GM19239 (cell line): ENCODE data around the gene CAMK1G.

Experiments
- DNase-seq: peaks from one replicate; pipeline ENCODE4 v3.0.0; 2011; ENCODE audit warnings: low spot score; ENCODE audit not compliant: insufficient read length
- FAIRE-seq: peaks from 2 replicates; lab custom pipeline; 2011; peaks lifted over from hg19 to GRCh38; lab: Jason Lieb, UNC

Gene CAMK1G

DNA sequence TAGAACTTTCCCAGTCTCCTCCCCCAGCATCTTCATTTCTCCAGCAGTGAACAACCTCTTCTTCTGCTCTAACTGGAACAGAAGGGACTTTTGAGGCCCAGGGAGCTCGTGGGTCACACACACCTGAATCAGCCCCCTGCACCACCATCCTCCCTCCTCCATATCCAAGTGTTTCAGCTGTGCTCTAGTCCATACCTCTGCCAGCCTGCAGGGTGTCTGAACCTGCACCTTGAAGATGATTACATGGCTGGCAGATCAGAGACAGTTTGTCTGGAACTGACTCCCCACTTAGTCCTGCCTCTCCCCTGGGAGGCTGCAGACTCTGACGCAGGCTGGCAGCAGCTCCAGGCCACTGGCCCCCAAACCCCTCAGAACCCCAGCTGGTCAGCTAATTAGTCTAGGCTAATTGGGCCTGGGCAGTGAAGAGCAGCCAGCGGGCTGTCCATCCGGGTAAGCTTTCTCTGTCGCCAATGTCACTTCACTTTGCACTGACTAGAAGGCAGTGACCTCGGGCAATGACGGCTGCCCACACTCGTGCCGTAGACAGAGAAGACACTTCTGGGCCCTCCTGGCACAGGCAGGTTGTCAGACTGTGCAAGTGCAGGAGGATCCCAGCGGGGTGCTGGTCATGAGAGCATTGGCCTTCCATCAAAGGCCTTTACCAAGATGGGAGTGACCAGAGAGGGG is 12.2 kb downstream of the CAMK1G start:
- no peak for FAIRE-seq
- no peak for DNase-seq

DNA sequence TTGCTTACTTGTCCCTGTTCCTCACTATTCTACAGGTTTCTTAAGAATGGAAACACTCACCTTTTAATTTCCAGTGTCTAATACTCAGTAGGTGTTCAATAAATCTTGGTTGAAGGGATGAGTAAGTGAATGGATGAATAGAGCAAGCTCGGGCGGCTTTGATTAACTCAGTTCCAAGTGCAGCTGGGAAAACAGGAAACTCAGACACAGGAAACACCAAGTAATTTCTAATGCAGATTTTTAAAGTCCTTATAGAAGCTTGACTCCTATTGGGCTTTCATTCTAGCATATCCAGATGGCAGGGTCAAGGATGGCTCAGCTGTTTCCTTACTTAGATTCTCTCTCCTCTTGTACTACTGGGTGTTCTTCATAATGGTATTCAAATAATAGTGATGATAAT is 14.0 kb downstream of the CAMK1G start:
- FAIRE-seq (no peak), DNase-seq (no peak)

DNA sequence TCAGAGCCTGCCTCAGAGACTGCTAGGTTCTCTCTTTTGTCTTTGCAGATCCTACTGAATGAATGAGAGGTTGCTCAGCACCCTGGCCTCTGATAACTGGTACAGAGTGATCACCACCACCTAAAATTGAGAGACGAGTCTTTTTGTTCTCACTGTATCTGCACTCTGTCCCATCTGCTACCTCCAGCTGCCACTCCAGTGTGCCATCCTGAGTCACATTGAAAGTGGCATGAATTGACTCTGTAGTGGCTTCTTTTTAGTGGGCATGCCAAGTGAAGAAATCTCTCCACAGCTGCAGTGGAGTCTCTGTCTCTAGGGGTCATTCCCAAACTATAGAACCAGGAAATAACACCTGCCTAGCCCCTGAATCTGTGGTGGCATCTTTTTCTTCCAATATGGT is 14.7 kb downstream of the CAMK1G start:
- DNase-seq = no peak

DNA sequence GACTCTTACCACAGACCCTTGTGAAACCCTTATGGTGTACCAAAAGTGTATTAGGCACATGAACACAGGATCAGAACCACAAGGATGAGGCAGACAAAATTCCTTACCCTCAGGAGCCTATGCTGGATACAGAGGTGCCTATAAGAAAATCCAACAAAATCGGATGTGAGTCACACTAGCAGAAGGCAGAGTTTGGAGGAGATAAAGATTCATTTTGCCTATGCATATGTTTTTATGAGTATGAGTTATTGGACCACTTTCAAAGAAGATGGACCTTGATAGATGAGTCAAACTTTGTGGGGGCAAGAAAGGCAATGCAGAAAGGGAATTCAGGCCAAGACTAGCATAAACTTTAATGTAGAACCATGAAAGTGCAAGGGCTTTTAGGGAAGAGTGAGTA is 17.0 kb downstream of the CAMK1G start:
- DNase-seq (no peak), FAIRE-seq (no peak)

More for the DNA sequence above, 14.7 kb downstream of the CAMK1G start:
- FAIRE-seq = no peak

DNA sequence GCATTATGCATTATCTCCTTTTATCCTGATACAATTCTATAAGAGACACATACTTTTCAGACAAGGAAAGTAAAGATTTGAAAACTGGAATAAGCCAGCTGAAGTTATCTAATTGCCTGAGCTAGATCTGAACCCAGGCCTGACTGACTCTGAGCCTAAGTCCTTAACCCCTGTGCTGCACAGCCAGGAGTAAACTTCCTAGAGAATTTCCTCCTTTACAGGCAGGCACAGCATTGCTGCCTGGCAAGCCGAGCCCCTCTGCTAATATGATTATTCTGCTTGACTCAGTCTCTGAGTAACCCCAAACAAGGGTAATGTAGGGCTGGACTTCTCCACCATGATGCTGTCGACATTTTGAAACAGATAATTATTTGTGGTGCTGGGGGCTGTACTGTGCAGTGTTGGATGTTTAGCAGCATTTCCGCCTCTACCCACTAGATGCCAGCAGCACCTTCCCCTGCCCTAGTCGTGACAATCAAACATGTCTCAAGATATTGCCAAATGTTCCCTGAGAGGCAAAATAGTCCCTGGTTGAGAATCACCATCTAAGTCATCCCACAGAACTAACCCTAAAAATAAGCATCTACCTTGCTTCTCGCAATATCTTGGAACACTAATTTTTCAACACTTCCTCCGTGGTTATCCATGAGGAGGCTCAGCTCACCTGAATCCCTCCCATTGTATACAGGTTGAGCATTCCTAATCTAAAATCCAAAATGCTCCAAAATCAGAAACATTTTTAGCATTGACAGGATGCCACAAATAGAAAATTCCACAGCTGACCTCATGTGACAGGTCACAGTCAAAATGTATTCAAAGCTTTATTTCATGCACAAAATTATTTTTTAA is 18.5 kb downstream of the CAMK1G start:
- peak; percentile 70 for FAIRE-seq

DNA sequence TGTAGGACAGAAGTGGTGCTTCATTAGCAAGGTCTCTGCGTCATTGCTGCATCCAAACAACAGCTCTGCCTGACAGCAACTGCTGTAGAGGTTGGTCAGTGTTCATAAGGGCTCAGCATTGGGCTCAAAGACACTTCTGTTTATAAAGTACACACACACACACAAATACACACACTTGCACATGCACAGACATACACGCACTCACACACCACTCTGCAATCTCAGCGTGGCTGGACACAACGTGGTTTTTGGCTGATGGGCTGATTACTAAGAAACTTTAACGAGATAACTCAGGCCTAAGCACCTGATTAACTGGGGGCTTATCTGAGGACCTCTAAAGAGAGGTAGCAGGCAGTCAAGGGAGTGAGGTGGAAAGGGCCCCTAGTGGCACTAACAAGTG is 20.4 kb downstream of the CAMK1G start:
- FAIRE-seq (no peak), DNase-seq (no peak)

More for the DNA sequence above, 18.5 kb downstream of the CAMK1G start:
- DNase-seq = no peak

DNA sequence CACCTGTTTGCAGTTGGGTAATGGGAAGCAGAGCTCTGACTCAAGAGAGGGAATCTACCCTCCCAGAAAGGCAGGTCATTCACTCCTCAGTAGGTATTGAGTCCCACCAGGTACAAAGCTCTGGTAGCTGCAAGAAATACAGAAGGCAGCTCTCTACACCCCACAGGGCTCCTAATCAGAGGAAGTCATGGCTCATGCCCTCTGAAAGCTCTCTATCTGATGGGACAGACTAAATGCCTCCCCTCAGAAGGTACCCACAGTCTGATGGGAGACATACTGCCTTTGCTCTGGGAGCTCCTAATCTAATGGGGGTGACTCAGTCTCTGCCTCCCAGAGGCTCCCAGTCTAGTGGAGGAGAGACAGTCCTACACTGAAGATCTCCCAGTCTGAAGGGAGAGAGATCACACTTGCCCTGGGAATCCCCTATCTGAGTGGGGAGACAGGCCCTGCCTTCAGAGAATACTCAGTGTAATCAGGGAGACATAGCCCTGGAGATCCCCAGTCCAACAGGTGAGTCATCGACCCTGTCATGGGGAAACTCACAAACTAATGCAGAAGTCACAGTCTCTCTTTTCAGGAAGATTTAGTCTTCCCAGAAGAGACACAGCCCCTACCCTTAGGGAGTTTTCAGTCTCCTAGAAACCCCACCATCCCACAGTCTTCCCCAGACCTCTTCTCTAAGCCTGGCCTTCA is 23.7 kb downstream of the CAMK1G start:
- no peak for DNase-seq
- FAIRE-seq = peak; percentile 26

DNA sequence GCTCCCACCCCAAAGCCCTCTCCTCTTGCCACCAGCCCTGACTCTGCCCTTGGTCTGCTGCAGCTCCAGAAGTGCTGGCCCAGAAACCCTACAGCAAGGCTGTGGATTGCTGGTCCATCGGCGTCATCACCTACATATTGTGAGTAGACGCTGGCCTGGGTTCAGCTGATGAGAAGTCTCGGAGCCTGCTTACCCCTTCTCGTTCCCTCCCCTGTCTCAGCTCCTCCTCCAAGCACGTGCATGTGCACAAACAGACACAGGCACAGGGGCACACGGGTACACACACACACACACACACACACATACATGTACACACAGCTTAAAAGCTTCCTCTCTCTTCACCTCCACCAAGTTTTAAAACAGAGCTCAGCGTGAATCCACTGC is 24.3 kb downstream of the CAMK1G start:
- FAIRE-seq (no peak), DNase-seq (no peak)

DNA sequence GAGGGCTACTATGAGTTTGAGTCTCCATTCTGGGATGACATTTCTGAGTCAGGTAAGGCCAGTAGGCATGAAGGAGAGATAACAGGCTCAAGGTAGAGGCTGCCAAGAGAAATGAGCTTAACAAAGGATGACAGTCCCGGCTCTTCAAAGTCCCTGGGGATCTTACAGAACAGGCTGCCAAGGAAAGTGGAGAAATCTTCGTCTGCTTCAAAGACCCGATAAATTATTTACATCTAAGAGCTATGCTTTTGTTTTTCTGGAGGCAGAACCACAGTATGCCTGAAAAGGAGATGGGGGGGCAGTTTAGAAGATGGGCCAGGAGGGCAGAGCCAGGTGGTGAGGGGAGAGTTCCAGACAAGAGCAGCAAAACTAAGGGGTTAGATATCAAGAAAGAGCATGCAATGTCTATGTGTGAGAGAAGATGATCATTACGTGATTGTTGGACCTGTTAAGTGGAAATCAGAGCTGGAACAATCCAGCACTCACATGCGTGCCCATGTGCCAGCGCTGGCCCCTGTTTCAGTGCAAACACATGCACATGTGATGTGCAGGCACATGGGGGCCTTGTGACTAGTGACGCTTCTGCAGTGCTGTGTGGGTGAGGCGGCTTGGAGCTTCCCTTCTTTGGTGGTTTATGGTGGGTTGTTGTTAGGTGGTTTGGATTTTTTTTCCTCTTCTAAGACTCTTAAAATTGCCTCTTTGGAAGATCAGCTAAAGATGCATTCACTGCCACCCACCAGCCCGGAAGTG is 25.7 kb downstream of the CAMK1G start:
- FAIRE-seq (no peak), DNase-seq (no peak)

DNA sequence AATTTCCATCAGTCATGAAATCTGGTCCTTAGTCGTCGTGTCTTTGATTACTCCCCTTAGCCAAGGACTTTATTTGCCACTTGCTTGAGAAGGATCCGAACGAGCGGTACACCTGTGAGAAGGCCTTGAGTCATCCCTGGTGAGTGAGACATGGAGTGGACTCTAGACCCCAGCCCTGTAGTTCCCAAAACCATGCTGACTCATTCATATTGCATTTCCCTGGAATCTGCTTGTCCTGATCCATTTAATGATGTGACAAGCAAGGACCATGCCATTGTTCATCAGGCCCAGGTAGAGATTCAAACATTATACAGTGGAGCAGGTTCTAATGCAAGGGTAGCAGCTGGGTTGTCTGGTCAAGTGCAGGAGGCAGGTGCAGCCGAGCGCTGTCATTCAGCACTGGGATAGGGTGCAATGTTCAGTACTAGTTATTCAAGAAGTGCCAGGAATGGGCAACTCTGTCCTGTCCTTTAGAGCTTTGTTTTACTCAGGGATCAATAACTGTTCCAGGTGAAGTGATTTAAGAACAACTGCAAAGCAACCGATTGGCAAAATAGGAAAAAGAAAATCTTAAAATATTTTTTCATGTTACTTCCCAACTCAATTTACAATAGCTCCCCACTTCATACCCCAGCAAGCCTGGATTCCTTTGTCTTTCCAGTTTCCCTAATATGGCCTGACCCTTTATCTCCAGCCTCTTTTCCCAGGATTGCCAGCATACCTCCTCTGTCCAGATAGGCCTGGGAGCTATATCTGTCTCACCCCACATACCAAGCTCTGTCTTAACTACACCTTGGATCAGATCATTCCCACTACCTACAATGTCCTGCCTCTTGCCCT is 26.5 kb downstream of the CAMK1G start:
- DNase-seq (no peak), FAIRE-seq (no peak)

DNA sequence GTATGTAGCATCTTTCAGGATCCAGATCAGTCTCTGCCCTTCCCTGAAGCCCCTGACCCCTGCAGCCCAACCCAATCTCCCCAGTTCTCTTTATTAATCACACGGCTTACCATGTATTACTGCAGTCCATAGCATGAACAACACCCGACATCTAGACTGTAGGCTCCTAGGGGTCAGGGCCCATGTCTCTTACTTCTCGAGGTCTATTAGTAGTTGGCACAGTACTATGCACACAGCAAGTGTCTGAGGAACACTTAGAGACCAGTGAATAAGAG is 27.1 kb downstream of the CAMK1G start:
- DNase-seq (no peak), FAIRE-seq (no peak)

DNA sequence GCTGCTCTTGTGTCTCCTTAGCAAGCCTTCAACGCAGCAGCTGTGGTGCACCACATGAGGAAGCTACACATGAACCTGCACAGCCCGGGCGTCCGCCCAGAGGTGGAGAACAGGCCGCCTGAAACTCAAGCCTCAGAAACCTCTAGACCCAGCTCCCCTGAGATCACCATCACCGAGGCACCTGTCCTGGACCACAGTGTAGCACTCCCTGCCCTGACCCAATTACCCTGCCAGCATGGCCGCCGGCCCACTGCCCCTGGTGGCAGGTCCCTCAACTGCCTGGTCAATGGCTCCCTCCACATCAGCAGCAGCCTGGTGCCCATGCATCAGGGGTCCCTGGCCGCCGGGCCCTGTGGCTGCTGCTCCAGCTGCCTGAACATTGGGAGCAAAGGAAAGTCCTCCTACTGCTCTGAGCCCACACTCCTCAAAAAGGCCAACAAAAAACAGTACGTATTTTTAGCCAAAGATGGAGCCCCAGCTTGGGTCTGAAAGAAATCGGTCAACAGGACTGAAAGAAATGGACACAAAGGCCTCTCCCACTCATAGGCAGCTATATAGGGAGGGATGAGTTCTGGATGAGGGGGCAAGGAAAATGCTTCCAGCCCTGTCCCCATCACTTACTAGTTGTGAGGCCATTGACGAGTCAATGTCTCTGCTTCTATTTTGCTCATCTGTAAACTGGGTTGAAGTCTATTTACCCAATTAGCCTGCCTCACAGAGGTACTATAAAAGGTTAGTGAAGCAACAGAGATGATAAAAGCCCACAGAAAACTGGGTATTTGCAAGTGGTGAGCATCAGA is 28.5 kb downstream of the CAMK1G start:
- DNase-seq (no peak), FAIRE-seq (no peak)

DNA sequence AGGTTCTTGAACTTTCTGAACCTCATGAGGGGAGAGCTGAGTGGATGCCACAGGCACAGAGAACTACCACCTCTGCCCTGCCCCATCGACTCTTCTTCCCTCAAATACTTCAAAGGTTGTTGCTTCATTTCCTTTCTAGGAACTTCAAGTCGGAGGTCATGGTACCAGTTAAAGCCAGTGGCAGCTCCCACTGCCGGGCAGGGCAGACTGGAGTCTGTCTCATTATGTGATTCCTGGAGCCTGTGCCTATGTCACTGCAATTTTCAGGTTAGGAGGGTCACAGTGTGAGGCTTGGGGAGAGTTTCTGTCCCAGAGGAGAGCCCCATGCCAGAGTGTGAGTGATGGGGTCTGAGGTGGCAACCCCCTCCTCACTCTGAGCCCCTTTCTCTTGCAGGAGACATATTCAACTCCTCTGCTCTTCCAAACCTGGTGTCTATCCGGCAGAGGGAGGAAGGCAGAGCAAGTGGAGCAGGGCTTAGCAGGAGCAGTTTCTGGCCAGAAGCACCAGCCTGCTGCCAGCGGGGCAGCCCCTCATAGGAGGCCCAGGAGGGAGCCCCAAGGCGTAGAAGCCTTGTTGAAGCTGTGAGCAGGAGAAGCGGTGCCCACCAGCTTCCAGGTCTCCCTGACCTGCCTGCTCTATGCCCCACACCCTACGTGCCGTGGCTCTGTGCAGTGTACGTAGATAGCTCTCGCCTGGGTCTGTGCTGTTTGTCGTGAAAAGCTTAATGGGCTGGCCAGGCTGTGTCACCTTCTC is 29.3 kb downstream of the CAMK1G start:
- no peak for DNase-seq
- no peak for FAIRE-seq

DNA sequence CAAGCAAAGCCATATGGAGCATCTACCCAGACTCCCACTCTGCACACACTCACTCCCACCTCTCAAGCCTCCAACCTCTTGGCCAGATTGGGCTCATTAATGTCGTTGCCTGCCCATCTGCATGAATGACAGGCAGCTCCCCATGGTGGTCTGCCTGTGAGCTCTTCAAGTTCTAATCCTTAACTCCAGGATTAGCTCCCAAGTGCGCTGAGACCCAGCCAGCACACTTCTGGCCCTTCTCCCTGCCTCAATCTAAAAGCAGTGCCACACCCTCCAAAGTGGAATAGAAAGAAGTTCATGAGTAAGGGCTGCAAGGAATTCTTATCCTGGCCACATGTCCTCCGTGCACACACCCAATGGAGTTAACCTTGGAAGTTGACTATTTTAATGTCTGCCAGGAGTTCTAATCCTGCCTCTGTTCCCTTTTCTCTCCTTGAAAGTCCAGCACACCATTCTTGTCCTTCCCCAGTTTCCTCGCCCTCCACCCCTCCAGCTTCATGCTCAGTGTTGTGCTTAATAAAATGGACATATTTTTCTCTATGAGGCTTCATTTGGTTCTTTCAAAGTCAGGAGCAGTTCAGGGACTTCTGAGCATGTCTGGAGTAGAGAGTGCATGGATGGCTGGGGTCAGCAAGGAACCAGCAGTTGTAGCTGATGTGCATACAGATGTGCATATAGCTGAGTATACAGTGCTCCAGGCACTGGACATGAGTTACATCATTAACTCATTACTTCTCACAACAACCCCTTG is 30.1 kb downstream of the CAMK1G start:
- FAIRE-seq (no peak), DNase-seq (no peak)

DNA sequence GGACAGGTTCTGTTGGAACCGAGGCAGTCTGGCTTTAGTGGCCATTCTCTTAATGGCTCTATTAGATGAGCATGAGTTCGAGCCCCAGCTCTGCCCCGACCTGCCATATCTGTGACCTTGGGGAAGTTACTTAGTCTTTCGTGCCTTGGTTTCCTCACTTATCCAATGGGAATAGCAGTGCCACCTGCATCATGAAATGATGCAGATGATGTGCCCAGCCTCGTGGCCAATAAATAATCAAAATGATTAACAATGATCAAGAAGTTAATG is 30.6 kb downstream of the CAMK1G start:
- no peak for FAIRE-seq
- no peak for DNase-seq

DNA sequence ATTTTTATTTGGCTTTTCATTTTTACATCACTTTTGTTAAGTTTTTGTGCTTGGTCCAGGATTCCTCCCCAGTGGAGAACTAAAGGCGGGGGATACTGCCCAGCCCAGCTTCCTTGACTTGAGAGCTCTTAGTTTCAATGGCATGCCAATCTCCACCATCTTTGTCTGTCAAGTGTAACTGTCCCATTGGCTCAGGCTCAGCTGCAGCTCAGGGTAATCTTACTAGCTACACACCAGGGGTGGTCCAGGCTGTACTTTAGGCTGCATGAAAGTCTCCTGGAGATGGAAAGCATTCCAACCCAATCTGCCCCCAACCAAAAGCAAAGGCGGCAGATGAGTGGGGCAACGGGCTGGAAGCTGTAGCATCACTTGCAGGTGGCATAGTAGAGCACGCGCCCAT is 31.4 kb downstream of the CAMK1G start:
- no peak for DNase-seq
- FAIRE-seq = no peak

DNA sequence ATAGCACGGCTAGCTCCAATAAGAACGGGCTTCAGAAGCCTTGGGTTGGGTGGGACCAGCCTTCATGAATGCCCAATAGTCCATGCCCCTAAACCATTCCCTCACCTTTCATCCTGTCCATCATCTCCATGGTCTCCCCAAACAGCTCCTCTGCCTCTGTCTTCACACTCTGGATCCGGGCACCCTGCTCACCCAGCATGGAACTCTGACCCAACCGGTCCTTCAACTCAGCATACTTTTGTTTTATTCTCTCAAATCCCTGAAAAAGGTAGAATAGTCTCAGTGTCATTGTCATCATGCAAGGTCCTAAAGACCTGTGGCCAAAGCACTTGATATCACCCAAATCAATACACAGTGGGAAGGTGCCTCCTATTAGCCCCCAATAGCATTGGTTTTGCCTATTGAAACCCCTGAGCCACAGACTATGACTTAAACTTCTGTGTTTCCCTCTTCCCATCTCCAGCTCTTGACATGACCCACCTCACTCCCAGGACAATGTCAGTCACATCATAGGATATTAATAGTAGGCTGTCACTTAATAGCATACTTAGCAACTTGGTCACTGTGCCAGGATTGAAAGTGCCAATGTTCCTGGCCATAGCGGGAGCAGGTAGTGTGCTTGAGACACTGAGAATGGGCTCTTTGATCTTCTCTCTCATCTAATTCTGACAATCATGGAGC is 33.0 kb downstream of the CAMK1G start:
- DNase-seq = no peak
- no peak for FAIRE-seq
